ENCODE measurements around the gene RBM25.
A peak's percentile ranks its signal among the peaks of the same experiment; 100 is the strongest.
"Not testable (repeated sequence)": the region's sequence is repeated elsewhere in the genome, so short reads cannot be mapped to it uniquely, and the experiment has no call there.

RBM25 gene

DNA sequence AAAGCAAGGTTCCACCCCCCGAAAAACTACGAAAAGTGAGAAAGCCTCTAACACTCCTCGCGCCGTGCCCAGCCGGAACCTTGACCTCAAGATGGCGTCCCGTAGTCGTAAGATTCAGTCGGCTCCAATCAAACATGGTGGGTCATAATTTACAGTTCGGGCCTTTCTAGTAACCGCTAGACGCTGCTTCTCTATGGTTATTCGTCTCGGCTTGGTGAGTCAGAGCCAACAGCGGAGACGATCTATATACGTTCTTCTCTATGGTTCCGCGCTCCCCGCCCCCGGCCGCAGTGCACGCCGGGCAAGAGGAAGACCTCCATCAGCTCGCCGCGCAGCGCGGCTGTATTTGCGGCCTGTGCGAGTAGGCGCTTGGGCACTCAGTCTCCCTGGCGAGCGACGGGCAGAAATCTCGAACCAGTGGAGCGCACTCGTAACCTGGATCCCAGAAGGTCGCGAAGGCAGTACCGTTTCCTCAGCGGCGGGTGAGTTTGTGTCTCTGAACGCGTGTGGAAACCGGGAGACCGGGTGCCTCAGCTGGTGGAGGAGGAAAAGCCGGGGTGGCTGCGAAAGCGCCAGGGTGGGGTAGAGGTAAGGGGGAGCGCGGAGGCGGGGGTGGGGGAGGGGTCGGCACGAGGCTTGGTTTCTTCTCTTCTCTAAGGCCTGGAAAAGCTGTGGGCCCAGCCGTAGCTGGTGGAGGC is at the start of gene RBM25:
TSS of gene RBM25 (plus strand) at position 311 of the 698 bp plus-strand sequence. CDS start 13,108 bp downstream, outside the sequence.
- DNase-seq: peak; percentile 89

DNA sequence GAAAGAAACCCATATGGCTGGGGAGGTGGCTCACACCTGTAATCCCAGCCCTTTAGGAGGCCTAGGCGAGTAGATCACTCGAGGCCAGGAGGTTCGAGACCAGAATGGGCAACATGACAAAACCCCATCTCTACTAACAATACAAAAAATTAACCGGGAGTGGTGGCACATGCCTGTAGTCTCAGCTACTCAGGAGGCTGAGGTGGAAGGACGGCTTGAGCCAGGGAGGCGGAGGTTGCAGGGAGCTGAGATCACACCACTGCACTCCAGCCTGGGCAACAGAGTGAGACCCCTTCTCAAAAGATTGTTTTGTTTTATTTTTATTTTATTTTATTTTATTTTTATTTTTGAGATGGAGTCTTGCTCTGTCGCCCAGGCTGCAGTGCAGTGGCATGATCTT is 47.1 kb upstream of the RBM25 start:
- DNase-seq: not testable (repeated sequence)

GRCh38 chr14:73014105-73014504 is 44.2 kb upstream of the RBM25 start:
- no peak for DNase-seq

DNA sequence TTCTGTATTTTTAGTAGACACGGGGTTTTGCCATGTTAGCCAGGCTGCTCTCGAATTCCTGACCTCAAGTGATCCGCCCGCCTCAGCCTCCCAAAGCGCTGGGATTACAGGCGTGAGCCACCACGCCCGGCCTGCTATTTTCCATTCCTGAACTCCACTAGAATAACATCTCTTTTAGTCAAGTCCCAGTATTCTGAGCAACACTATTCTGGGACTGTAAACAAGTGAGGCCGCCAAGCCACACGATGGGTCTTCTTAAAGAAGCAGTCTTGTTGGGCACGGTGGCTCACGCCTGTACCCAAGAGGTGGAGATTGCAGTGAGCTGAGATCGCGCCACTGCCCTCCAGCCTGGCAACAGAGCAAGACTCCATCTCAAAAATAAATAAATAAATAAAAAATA is 42.8 kb upstream of the RBM25 start:
- not testable (repeated sequence) for DNase-seq

GRCh38 chr14:73016011-73016410 is 42.3 kb upstream of the RBM25 start:
- not testable (repeated sequence) for DNase-seq

- DNase-seq: no peak
Measured at GRCh38 chr14:73022051-73022450, 36.3 kb upstream of the RBM25 start.

- DNase-seq: no peak
Measured at GRCh38 chr14:73025544-73025943, 32.8 kb upstream of the RBM25 start.

GRCh38 chr14:73026243-73026844 is 32.0 kb upstream of the RBM25 start:
- no peak for DNase-seq

DNA sequence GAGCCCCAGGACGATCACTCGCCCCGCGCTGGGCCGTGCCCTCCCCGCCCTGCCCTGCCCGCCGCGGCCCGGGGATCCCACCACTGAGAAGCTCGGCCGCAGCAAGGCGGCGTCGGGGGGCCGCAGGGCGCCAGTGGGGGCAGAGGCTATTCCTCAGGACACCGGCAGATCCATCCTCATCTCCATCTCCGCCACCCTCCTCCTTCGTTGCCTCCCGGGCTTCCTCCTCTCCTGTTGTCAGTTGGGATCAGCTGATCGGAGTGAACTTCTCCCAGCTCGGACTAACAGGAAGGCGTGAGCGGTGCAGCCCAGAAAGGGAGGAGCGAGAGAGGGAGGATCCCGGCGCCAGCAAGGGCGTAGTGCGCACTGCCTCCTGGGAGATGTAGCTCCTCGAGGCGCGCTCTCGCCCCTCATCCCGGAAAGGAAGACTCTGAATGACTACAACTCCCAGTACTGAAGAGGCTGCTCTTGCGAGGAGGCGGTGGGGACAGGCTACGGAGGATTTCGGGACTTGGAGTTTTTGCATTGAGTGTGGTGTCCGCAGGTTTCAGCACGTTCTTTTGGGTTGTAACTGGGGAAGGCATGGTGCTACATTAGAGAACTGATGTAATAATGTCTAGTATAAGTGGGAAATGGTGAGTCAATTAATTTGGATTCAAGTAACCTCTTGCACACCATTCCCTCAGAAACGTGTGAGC is 31.3 kb upstream of the RBM25 start, which contains the start of gene ZFYVE1:
TSS of gene ZFYVE1 (minus strand) at position 262 of the 698 bp plus-strand sequence. CDS start 2,598 bp downstream, outside the sequence.
- DNase-seq: peak; percentile 94

DNA sequence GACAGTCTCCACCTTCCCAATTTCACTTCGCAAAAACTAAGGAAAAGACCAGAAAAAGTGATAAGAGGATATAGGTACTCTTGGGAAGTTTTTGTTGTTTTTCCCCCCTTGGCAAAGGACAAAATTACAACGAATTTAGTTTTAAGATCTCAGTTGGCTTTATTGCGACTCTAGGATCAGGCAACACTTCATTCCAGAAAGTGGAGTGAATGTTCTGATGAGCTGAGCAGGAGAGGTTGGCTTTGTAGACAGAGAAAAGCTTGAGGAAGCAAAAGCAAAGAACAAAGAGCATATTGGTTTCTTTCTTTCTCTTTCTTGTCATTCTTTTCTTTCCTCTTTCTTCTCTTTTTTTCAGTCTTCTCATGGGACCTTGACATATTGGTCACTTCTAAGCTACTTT is 30.8 kb upstream of the RBM25 start:
- DNase-seq: no peak

- no peak for DNase-seq
Measured at GRCh38 chr14:73027984-73028383, 30.4 kb upstream of the RBM25 start.

- not testable (repeated sequence) for DNase-seq
Measured at GRCh38 chr14:73036706-73037450, 21.5 kb upstream of the RBM25 start.

GRCh38 chr14:73047808-73048207 is 10.5 kb upstream of the RBM25 start:
- no peak for DNase-seq

GRCh38 chr14:73049428-73049827 is 8.9 kb upstream of the RBM25 start:
- DNase-seq: no peak

DNA sequence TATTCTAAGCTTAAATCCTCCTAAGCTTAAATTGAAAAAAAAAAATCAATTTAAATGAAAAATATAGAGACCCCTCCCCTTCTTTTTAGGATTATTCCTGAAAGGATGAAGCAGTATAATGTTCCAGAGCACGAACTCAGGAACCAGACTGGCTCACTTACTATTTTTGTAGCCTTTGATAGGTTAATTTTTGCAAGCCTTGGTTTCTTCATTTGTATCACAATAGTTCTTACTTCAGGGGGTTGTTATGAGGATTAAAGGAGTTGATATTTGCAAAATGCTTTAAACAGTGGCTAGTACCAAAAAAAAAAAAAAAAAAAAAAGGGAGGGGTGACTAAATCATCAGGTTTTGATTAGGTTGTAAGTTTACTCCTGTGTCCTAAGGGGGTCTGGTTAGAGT is 3.1 kb upstream of the RBM25 start:
- DNase-seq: no peak

DNA sequence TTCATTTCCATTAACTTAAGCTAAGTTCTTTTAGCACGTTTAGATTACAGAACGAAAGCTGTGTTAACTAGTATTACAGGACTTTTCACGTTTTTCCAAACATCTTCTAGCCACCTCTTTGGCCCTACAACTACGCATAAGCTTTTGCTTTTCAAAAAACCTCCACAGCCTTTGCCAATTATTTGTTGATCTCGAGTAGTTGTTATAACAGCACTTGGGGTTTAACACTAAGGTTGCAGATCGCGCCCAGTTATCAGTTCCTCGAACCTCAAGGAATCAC is 450 bp upstream of the RBM25 start:
- DNase-seq: no peak

- no peak for DNase-seq
Measured at GRCh38 chr14:73058922-73059673, 764 bp downstream of the RBM25 start.

DNA sequence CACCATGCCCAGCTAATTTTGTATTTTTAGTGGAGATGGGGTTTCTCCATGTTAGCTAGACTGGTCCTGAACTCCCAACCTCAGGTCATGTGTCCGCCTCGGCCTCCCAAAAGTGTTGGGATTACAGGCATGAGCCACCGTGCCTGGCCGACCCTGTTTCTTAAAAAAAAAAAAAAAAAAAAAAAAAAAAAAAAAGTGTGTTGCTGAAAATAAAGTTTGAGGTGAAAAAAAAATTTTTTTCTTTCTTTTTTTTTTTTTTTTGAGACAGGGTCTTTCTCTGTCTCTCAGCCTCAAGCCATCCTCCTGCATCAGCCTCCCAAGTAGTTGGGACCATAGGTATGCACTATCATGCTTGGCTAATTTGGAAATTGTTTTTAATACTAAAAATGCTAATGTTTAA is 11.3 kb downstream of the RBM25 start:
- DNase-seq: no peak

- DNase-seq: no peak
Measured at GRCh38 chr14:73091044-73091443, 32.7 kb downstream of the RBM25 start.

GRCh38 chr14:73097421-73097820 is 39.1 kb downstream of the RBM25 start:
- DNase-seq: no peak

DNA sequence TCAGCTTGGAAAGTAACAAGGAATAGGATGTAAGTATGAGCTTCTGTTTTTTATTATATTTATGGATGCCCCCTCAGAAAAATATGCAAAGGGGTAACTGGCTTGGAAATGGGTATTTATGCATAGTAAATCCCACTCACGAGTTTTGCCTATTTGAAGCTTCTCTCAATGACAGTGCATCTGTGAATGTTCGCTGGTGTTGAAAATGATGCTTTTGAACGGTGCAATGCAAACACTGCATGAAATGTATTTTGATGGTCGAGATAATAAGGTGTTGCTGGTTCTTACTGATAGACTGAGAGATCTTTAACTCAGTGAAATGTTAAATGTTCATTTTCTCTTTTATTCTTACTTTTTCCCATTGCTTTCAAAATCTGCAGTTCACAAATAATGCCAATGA is 42.0 kb downstream of the RBM25 start:
- no peak for DNase-seq

GRCh38 chr14:73102806-73103497 is 44.6 kb downstream of the RBM25 start:
- no peak for DNase-seq
